RWPE2 (cell line): ENCODE results near the gene ABHD13.

Experiments
- ATAC-seq: fragments of 200-7000 bp; cut with Tn5 transposase; 3 replicates; pipeline ENCODE4 v1.9.1; 2021; ENCODE audit warnings: low read depth
- DNase-seq: peaks from one replicate; pipeline ENCODE4 v3.0.0-alpha.2; 2020; ENCODE audit warnings: low spot score
- H3K27ac ChIP-seq: fragments of 450-650 bp; 2 replicates; pipeline ENCODE4 v1.5.1; 2017; ENCODE audit warnings: mild to moderate bottlenecking; ENCODE audit not compliant: poor library complexity, severe bottlenecking
- H3K27me3 ChIP-seq: fragments of 250-450 bp; sonication (Bioruptor Pico); 2 replicates; pipeline ENCODE4 v1.5.1; 2021; ENCODE audit warnings: mild to moderate bottlenecking, moderate library complexity; ENCODE audit not compliant: insufficient read depth, poor library complexity, severe bottlenecking
- H3K36me3 ChIP-seq: fragments of 250-450 bp; sonication (Bioruptor Pico); 2 replicates; pipeline ENCODE4 v1.5.1; 2020; ENCODE audit warnings: low read depth, mild to moderate bottlenecking, moderate library complexity
- H3K4me1 ChIP-seq: fragments of 250-450 bp; sonication (Bioruptor Pico); 2 replicates; pipeline ENCODE4 v1.5.1; 2021; ENCODE audit warnings: mild to moderate bottlenecking, moderate library complexity; ENCODE audit not compliant: insufficient read depth, poor library complexity, severe bottlenecking
- H3K4me3 ChIP-seq: fragments of 250-450 bp; sonication (Bioruptor Pico); 2 replicates; pipeline ENCODE4 v1.5.1; 2021; ENCODE audit warnings: mild to moderate bottlenecking, moderate library complexity; ENCODE audit not compliant: severe bottlenecking
- H3K9me3 ChIP-seq: fragments of 250-450 bp; sonication (Bioruptor Pico); 2 replicates; pipeline ENCODE4 v1.5.1; 2021; ENCODE audit warnings: mild to moderate bottlenecking, moderate library complexity; ENCODE audit not compliant: severe bottlenecking
- TF ChIP-seq, protein P1 (sequence below): fragments of 450-650 bp; IDR thresholded peaks from one replicate; pipeline ENCODE4 v1.5.1; 2017; ENCODE audit warnings: mild to moderate bottlenecking, moderate library complexity; ENCODE audit not compliant: poor library complexity, severe bottlenecking

ABHD13 gene

GRCh38 chr13:108220041-108220440 lies 1.8 kb downstream of the ABHD13 start:
- TF ChIP-seq, protein P1, sequence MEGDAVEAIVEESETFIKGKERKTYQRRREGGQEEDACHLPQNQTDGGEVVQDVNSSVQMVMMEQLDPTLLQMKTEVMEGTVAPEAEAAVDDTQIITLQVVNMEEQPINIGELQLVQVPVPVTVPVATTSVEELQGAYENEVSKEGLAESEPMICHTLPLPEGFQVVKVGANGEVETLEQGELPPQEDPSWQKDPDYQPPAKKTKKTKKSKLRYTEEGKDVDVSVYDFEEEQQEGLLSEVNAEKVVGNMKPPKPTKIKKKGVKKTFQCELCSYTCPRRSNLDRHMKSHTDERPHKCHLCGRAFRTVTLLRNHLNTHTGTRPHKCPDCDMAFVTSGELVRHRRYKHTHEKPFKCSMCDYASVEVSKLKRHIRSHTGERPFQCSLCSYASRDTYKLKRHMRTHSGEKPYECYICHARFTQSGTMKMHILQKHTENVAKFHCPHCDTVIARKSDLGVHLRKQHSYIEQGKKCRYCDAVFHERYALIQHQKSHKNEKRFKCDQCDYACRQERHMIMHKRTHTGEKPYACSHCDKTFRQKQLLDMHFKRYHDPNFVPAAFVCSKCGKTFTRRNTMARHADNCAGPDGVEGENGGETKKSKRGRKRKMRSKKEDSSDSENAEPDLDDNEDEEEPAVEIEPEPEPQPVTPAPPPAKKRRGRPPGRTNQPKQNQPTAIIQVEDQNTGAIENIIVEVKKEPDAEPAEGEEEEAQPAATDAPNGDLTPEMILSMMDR, result peak; percentile 37
- Histone ChIP-seq H3K36me3 (peaks cover 3% of the 10 kb centered on the region; the same call in 1 of the 2 replicates), H3K4me1 (peaks cover 19% of the 10 kb centered on the region), H3K4me3 (peak overlapping the region; percentile 54), H3K27ac (no peak overlapping the region), H3K27me3 (no peaks in the 10 kb centered on the region), H3K9me3 (no peaks in the 10 kb centered on the region)
- no peak for DNase-seq
- ATAC-seq, result no peak

GRCh38 chr13:108223687-108224503 lies 5.7 kb downstream of the ABHD13 start:
- ATAC-seq, result no peak
- Histone ChIP-seq H3K4me3 (no peak overlapping the region), H3K36me3 (no peaks in the 10 kb centered on the region), H3K27me3 (no peaks in the 10 kb centered on the region), H3K27ac (no peak overlapping the region), H3K9me3 (no peaks in the 10 kb centered on the region), H3K4me1 (peaks cover 6% of the 10 kb centered on the region)
- TF ChIP-seq, protein P1, result no peak
- no peak for DNase-seq

- DNase-seq (no peak), ATAC-seq (no peak)
- Histone ChIP-seq H3K4me1 (no peaks in the 10 kb centered on the region), H3K36me3 (peaks cover 14% of the 10 kb centered on the region; the same call in 1 of the 2 replicates), H3K4me3 (no peak overlapping the region), H3K27me3 (no peaks in the 10 kb centered on the region), H3K27ac (no peak overlapping the region), H3K9me3 (no peaks in the 10 kb centered on the region)
- TF ChIP-seq, protein P1, result no peak
Measured at GRCh38 chr13:108225440-108225839, 7.2 kb downstream of the ABHD13 start.

DNA sequence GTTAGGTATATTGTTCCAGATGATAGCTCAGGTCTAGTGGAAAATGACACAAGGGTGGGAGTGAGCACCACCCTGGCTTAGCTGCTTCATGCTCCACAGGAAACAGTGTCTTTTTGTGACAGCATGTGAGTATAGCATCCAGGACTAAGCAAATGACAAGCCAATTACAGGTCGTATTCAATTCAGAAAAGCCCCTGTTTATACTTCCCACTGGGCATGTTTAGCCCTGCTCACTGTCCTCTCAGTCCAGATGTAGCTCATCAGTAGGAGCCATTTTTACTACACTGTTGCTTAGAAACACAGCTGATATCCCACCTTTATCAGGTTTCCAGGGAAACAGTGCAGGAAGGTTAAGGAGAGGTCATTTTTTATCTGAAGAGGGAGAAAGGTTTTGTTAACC lies 8.0 kb downstream of the ABHD13 start:
- H3K27ac ChIP-seq, result no peak overlapping the region
- no peaks in the 10 kb centered on the region for H3K9me3 ChIP-seq
- DNase-seq, result no peak
- no peaks in the 10 kb centered on the region for H3K4me1 ChIP-seq
- TF ChIP-seq, protein P1, result no peak
- ATAC-seq, result peak; percentile 40; the same call in 1 of the 3 replicates
- no peak overlapping the region for H3K4me3 ChIP-seq
- H3K36me3 ChIP-seq, result peaks cover 15% of the 10 kb centered on the region; the same call in 1 of the 2 replicates
- no peaks in the 10 kb centered on the region for H3K27me3 ChIP-seq
